ENCODE measurements around the gene VEZT.

The VEZT gene

GRCh38 chr12:95253386-95253785 is 35.8 kb downstream of the VEZT start:
- no peak overlapping the region for H3K4me3 ChIP-seq (ENCODE audit: low read depth, low read length)
- DNase-seq (ENCODE audit: low read depth), result no peak
- TF ChIP-seq, protein P1, sequence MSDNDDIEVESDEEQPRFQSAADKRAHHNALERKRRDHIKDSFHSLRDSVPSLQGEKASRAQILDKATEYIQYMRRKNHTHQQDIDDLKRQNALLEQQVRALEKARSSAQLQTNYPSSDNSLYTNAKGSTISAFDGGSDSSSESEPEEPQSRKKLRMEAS (IDR thresholded peaks at IDR 0.05; ENCODE audit: low read depth, low read length), result no peak
- TF ChIP-seq MYC (IDR thresholded peaks at IDR 0.05; ENCODE audit: low read depth, low read length), result no peak
- TF ChIP-seq POLR2A (IDR thresholded peaks at IDR 0.05; ENCODE audit: extremely low read depth, insufficient read length), result no peak
- no peak for TF ChIP-seq CTCF (IDR thresholded peaks at IDR 0.05; ENCODE audit: low read depth, low read length)

GRCh38 chr12:95257541-95257940 is 39.9 kb downstream of the VEZT start:
- TF ChIP-seq POLR2A (IDR thresholded peaks at IDR 0.05; ENCODE audit: extremely low read depth, insufficient read length) (no peak), CTCF (IDR thresholded peaks at IDR 0.05; ENCODE audit: low read depth, low read length) (no peak), MYC (IDR thresholded peaks at IDR 0.05; ENCODE audit: low read depth, low read length) (no peak)
- TF ChIP-seq, protein P1 (IDR thresholded peaks at IDR 0.05; ENCODE audit: low read depth, low read length), result no peak
- DNase-seq (ENCODE audit: low read depth), result no peak
- H3K4me3 ChIP-seq (ENCODE audit: low read depth, low read length), result no peak overlapping the region

DNA sequence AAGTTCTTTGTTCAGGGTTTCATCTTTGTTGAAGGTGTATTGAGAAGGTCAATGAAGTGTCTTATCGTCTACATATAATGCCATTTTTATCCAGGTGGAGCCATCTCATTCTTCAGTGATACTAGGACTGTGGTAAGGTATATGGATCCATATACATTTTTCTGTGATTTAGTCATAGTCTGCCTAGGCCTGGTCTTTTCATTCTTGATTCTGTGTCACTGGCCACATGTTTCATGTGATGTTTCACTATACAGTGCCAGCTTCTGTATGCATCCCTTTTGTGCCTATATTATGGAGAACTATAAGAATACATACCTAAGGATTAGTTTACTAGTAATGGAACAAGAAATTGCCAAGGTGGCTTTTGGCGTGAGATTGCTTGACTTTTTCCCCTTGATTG is 40.5 kb downstream of the VEZT start:
- no peak for DNase-seq (ENCODE audit: low read depth)
- TF ChIP-seq MYC (IDR thresholded peaks at IDR 0.05; ENCODE audit: low read depth, low read length), result no peak
- no peak for TF ChIP-seq CTCF (IDR thresholded peaks at IDR 0.05; ENCODE audit: low read depth, low read length)
- TF ChIP-seq POLR2A (IDR thresholded peaks at IDR 0.05; ENCODE audit: extremely low read depth, insufficient read length), result no peak
- TF ChIP-seq, protein P1 (IDR thresholded peaks at IDR 0.05; ENCODE audit: low read depth, low read length), result no peak
- H3K4me3 ChIP-seq (ENCODE audit: low read depth, low read length), result no peak overlapping the region

GRCh38 chr12:95258803-95259202 is 41.2 kb downstream of the VEZT start:
- no peak for DNase-seq (ENCODE audit: low read depth)
- TF ChIP-seq, protein P1 (IDR thresholded peaks at IDR 0.05; ENCODE audit: low read depth, low read length), result no peak
- TF ChIP-seq POLR2A (IDR thresholded peaks at IDR 0.05; ENCODE audit: extremely low read depth, insufficient read length) (no peak), MYC (IDR thresholded peaks at IDR 0.05; ENCODE audit: low read depth, low read length) (no peak), CTCF (IDR thresholded peaks at IDR 0.05; ENCODE audit: low read depth, low read length) (no peak)
- H3K4me3 ChIP-seq (ENCODE audit: low read depth, low read length), result no peak overlapping the region

DNA sequence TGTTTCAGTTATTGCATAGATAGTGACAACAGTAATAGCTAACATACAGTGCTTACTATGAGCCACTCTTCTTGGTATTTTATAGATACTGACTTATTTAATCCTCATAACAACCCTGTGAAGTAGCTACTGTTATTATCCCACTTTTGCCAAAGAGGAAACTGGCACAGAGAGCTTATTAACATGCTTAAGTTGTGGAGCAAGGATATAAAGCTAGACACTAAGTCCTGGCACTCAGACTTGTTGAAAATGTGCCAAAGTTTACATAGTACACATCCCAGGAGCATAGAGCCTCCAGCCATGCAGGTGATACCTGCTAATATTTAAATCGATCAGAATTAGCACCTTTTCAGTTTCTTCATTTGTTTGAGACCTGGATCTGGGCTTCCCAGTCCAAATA is 41.8 kb downstream of the VEZT start:
- no peak overlapping the region for H3K4me3 ChIP-seq (ENCODE audit: low read depth, low read length)
- TF ChIP-seq, protein P1 (IDR thresholded peaks at IDR 0.05; ENCODE audit: low read depth, low read length), result no peak
- TF ChIP-seq CTCF (IDR thresholded peaks at IDR 0.05; ENCODE audit: low read depth, low read length), result no peak
- TF ChIP-seq POLR2A (IDR thresholded peaks at IDR 0.05; ENCODE audit: extremely low read depth, insufficient read length), result no peak
- no peak for DNase-seq (ENCODE audit: low read depth)

- no peak for DNase-seq (ENCODE audit: low read depth)
- H3K4me3 ChIP-seq (ENCODE audit: low read depth, low read length), result no peak overlapping the region
- no peak for TF ChIP-seq CTCF (IDR thresholded peaks at IDR 0.05; ENCODE audit: low read depth, low read length)
- no peak for TF ChIP-seq MYC (IDR thresholded peaks at IDR 0.05; ENCODE audit: low read depth, low read length)
- TF ChIP-seq, protein P1 (IDR thresholded peaks at IDR 0.05; ENCODE audit: low read depth, low read length), result no peak
- TF ChIP-seq POLR2A (IDR thresholded peaks at IDR 0.05; ENCODE audit: extremely low read depth, insufficient read length), result no peak
Observed at GRCh38 chr12:95261109-95261508, 43.5 kb downstream of the VEZT start.

All from NB4 (cell line).